ENCODE data around the gene TNP1. TPM values are rescaled to one million over a fixed set of nuclear protein-coding genes. Genes with fewer than 3 reads are reported as not detected.
A peak's percentile ranks its signal among the peaks of the same experiment; 100 is the strongest.

The TNP1 gene
- total RNA-seq, 8 experiments from 2014 or later = not detected

DNA sequence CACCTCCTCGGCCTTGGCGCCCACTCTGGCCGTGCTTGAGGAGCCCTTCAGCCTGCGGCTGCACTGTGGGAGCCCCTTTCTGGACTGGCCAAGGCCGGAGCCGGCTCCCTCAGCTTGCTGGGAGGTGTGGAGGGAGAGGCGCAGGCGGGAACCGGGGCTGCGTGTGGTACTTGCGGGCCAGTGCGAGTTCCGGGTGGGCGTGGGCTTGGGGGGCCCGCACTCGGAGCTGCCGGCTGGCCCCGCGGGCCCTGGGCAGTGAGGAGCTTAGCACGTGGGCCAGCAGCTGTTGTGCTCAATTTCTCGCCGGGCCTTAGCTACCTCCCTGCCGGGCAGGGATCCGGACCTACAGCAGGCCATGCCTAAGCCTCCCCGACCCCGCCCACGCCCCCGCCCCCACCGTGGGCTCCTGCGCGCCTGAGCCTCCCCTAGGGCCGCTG is 25.3 kb upstream of the TNP1 start:
- 70 to 100% methylated on average over 2 of the region's 32 CpGs; no CpG with 5 or more reads in 8 of the 10 experiments for WGBS, 10 experiments
- H3K4me1 ChIP-seq (replicated peaks in 1 of 2) = no peaks in the 10 kb centered on the region
- H3K27ac ChIP-seq = no peak overlapping the region
- ATAC-seq (replicated peaks in 6 of 8) = no peak
- in situ Hi-C loops (cut with MboI; ENCODE audit: low pct_unique_long_range_greater_than_20kb in 2 of 9, low sequenced_read_pairs in 9 of 9, unreplicated experiment in 9 of 9) = no loop called here
- no peak overlapping the region for H3K4me3 ChIP-seq

DNA sequence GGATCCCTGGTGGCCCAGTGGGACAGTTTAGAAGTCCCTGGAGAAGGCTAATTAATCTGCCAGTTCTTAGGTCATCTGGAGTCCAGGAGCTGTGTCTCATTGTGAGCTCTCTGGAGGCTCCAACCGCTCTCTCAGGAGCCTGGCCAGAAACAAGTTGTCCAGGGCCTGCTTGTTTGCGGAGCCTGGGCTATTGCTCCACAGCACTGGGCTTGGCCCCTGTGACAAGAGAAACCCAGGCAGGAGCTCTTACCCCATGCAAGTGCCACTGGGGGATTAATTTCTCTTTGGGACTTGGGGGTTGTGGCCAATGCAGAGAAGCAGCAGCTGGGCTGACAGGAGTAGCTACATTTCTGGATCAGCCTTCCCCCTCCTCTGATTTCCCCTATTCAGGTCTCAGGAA is 24.5 kb upstream of the TNP1 start:
- in situ Hi-C loops (cut with MboI; ENCODE audit: low pct_unique_long_range_greater_than_20kb in 2 of 9, low sequenced_read_pairs in 9 of 9, unreplicated experiment in 9 of 9) = no loop called here
- no peak overlapping the region for H3K4me3 ChIP-seq
- ATAC-seq (replicated peaks in 6 of 8) = no peak
- no peaks in the 10 kb centered on the region for H3K4me1 ChIP-seq (replicated peaks in 1 of 2)
- WGBS, 10 experiments = 100% methylated on average over 1 to 2 of the region's 2 CpGs; no CpG with 5 or more reads in 7 of the 10 experiments
- no peak overlapping the region for H3K27ac ChIP-seq

DNA sequence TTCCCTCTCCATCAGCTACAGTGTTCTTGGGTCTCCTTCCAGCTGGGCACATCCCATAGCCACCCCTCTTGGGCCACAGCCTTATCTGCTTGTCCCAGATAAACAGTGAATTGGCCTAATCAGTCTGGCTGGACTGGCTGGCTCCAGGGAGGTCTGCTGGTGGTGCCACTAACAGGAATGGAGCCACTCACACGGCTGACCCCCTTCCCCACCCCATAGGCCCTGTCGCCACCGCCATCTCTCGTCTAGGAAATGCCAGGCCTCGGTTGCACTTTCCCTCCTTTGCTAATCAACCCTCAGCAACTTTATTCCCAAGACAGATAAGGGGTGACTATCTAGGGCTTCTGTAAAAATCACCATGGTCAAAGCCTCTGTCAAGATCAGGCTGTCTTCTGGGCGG is 23.0 kb upstream of the TNP1 start:
- 87 to 100% (median 96%) methylated on average over 1 to 5 of the region's 6 CpGs; no CpG with 5 or more reads in 6 of the 10 experiments for WGBS, 10 experiments
- no peak overlapping the region for H3K4me3 ChIP-seq
- in situ Hi-C loops (cut with MboI; ENCODE audit: low pct_unique_long_range_greater_than_20kb in 2 of 9, low sequenced_read_pairs in 9 of 9, unreplicated experiment in 9 of 9) = no loop called here
- no peaks in the 10 kb centered on the region for H3K4me1 ChIP-seq (replicated peaks in 1 of 2)
- no peak overlapping the region for H3K27ac ChIP-seq
- ATAC-seq (replicated peaks in 6 of 8) = no peak

DNA sequence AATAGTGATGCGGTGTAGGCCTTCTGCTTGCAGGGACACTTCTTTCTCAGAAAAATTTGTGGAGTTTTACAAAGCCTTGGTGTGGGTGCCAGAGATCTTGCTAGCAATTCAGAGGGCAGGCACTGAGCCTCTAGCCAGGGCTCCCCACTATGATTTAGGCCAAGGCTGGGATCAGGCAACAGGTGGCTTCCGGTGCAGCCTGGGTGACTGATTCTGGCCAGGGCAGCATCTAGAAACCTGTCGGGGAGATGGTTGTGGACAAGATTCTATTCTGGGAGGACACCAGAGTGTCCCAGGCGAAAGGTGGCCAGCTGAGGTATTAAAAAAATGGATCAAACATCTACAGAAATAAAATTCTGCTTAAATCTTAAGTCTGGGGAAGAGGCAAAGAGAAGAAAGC is 21.5 kb upstream of the TNP1 start:
- Histone ChIP-seq H3K27ac (no peak overlapping the region), H3K4me1 (replicated peaks in 1 of 2) (no peaks in the 10 kb centered on the region), H3K4me3 (no peak overlapping the region)
- 67 to 100% (median 92%) methylated on average over 1 to 4 of the region's 4 CpGs; no CpG with 5 or more reads in 2 of the 10 experiments for WGBS, 10 experiments
- in situ Hi-C loops (cut with MboI; ENCODE audit: low pct_unique_long_range_greater_than_20kb in 2 of 9, low sequenced_read_pairs in 9 of 9, unreplicated experiment in 9 of 9) = no loop called here
- ATAC-seq (replicated peaks in 6 of 8) = no peak

DNA sequence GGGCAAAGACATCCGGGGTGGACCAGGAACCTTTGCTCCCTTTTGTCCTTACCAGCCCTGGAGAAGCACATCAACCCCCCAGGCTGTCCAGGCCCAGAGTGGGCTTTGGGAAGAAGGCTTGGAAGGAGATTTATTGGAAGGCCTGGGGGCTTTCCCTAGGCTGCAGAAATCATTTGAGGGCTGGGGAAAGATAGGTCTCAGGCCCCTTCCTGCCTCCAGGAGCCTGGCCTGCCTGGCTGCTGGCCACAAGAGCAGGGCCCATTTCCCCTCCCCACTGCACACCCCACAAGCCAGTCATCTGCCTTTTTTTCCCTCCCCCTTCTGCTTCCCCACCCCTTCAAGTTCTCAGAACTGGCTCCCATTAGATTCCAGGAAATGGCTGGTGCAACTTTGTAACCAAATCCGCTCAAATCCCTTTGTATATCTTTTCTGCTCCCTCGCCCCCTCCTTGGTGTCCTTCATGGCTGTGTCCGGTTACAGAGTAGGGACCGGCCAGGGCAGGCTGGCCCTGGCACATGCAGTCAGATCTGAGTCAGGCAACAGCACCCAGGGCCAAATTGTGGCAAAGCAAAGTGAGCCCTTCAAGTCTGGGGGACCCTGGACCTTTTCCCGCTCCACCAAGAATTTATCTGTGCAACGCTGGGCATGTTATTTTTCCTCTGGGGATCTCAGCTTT is 20.8 kb upstream of the TNP1 start:
- in situ Hi-C loops (cut with MboI; ENCODE audit: low pct_unique_long_range_greater_than_20kb in 2 of 9, low sequenced_read_pairs in 9 of 9, unreplicated experiment in 9 of 9) = no loop called here
- H3K27ac ChIP-seq = no peak overlapping the region
- H3K4me1 ChIP-seq (replicated peaks in 1 of 2) = no peaks in the 10 kb centered on the region
- ATAC-seq (replicated peaks in 6 of 8) = peak in 3 of 8 experiments; percentile 29 to 82 (median 51)
- no peak overlapping the region for H3K4me3 ChIP-seq
- 57 to 100% (median 79%) methylated on average over 1 to 4 of the region's 7 CpGs; no CpG with 5 or more reads in 6 of the 10 experiments for WGBS, 10 experiments

DNA sequence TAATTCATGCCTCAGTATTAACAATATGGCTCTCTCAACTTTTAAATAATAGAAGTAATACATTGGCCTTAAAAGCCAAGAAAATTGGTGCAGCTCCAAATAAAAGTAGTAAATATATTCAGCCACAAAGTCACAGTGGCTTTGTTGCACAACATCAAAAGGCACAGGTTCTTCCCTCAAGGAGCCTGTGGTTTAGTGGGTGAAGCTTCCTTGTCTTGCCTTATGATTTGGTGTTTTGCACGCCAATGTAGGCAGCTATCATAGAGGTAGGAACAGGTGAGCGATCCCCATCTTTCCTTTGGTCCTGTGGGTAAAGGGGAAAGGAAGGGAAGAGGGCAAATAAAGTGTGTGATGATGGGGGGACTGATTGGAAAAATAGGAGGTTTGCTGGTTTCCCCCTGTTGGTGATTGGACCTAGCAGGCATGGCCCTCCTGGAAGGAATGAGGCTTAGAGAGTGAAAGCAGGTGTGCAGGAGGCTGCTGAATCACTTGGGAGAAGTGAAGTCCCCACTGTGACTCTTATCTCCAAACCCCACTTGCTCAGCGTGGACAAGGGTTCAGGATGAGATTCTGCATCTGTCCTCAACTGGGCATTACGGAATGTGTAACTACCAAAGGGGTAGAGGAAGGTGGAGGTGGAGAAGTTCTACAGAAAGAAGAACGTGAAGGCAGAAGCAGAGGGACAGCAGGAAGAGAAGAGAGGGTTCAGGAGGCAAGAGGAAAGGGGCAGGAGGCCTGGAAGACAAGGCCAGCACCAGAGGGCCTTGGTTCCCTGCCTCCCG is 20.1 kb upstream of the TNP1 start:
- Histone ChIP-seq H3K27ac (no peak overlapping the region), H3K4me1 (replicated peaks in 1 of 2) (no peaks in the 10 kb centered on the region), H3K4me3 (no peak overlapping the region)
- 42 to 100% (median 81%) methylated on average over 1 to 5 of the region's 6 CpGs for WGBS, 10 experiments
- in situ Hi-C loops (cut with MboI; ENCODE audit: low pct_unique_long_range_greater_than_20kb in 2 of 9, low sequenced_read_pairs in 9 of 9, unreplicated experiment in 9 of 9) = no loop called here
- ATAC-seq (replicated peaks in 6 of 8) = no peak

DNA sequence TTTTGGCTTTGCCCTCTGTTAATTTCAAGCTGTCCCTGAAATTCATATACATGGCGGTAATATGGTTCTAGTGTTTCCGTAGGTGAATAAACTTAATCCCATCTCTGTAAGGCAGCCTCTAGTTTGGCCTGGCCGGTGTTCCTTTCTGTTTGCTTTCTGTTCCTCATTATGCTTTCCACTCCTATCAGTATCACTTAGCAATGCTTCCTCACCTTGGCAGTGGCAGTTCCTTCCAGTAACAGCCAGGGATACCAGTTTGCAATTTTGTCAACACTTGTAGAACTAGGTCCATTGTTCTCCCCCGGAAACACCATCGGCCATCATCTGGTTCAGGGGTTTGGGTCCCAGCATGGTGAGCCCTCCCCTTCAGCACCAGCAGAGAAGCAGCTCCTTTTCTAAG is 18.2 kb upstream of the TNP1 start:
- Histone ChIP-seq H3K27ac (no peak overlapping the region), H3K4me1 (replicated peaks in 1 of 2) (no peaks in the 10 kb centered on the region), H3K4me3 (no peak overlapping the region)
- WGBS, 10 experiments = 90 to 100% (median 97%) methylated on average over 1 to 5 of the region's 5 CpGs; no CpG with 5 or more reads in 3 of the 10 experiments
- in situ Hi-C loops (cut with MboI; ENCODE audit: low pct_unique_long_range_greater_than_20kb in 2 of 9, low sequenced_read_pairs in 9 of 9, unreplicated experiment in 9 of 9) = no loop called here
- peak in 1 of 8 experiments; percentile 30 for ATAC-seq (replicated peaks in 6 of 8)

DNA sequence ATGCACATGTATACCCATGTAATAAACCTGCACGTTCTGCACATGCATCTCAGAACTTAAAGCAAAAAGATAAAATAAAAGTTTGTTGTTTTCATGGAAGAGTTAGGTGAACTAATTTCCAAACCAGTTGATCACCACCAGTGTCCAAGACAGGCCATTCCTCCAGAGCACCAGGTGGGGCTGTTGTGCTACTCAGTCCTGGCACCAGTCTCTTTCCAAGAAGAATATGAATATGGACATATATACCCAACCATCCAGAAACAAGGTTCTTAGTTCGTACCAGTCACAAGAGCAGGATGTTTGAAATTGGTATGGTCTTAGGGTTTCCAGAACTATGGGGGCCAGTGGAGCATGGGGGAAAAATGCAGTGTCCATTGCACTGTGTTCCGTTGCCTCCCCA is 17.2 kb upstream of the TNP1 start:
- ATAC-seq (replicated peaks in 6 of 8) = no peak
- in situ Hi-C loops (cut with MboI; ENCODE audit: low pct_unique_long_range_greater_than_20kb in 2 of 9, low sequenced_read_pairs in 9 of 9, unreplicated experiment in 9 of 9) = no loop called here
- 43 to 90% (median 80%) methylated on average over 1 to 3 of the region's 3 CpGs; no CpG with 5 or more reads in 5 of the 10 experiments for WGBS, 10 experiments

DNA sequence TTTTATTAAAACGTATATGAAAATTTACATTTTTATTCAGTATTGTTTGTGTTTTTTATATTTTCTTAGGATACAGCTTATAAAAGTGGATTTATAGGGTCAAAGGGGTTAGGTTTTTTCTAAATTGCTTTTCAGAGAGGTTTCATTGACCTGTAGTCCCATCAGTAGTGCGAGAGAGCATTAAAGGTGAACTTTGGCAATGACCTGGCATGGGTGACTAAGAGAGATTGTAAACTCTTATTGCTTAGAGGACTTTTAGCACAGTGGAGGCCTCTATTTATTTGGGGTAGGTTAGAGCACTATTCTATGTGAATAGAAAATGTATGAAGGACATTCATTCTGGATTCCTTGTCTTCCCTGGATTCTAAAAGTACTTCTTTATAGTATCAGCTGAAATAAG is 16.0 kb upstream of the TNP1 start:
- 14 to 90% (median 57%) methylated on average over 1 to 2 of the region's 2 CpGs; no CpG with 5 or more reads in 1 of the 10 experiments for WGBS, 10 experiments
- ATAC-seq (replicated peaks in 6 of 8) = no peak
- Histone ChIP-seq H3K4me1 (replicated peaks in 1 of 2) (peaks cover 0 to 7% of the 10 kb centered on the region in 2 donors), H3K4me3 (no peak overlapping the region), H3K27ac (no peak overlapping the region)
- in situ Hi-C loops (cut with MboI; ENCODE audit: low pct_unique_long_range_greater_than_20kb in 2 of 9, low sequenced_read_pairs in 9 of 9, unreplicated experiment in 9 of 9) = no loop called here

More for the DNA sequence above, 17.2 kb upstream of the TNP1 start:
- Histone ChIP-seq H3K27ac (no peak overlapping the region), H3K4me3 (no peak overlapping the region), H3K4me1 (replicated peaks in 1 of 2) (peaks cover 0 to 5% of the 10 kb centered on the region in 2 donors)

DNA sequence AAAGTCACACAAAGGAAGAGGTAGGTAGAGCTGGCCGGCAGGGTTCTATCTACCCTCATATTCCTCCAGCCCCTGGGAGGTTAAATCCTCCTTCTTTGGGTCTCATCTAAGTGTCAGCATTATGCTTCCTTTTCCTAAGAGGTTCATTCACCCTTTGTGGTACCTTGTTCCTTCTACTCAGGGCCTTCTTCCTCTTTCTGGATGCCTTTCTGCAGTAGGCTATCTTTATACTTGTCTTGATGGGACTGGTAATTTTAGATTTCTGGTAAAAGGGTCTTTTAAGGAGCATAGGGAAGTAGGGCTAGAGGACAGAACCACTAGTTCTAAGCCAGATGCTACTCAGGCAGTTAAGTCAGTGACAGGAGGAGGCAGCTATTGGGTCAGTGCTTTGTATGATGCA is 13.7 kb upstream of the TNP1 start:
- in situ Hi-C loops (cut with MboI; ENCODE audit: low pct_unique_long_range_greater_than_20kb in 2 of 9, low sequenced_read_pairs in 9 of 9, unreplicated experiment in 9 of 9) = no loop called here
- 57 to 80% (median 60%) methylated on average over 1 of the region's 1 CpG; no CpG with 5 or more reads in 7 of the 10 experiments for WGBS, 10 experiments
- Histone ChIP-seq H3K4me1 (replicated peaks in 1 of 2) (peaks cover 0 to 7% of the 10 kb centered on the region in 2 donors), H3K4me3 (no peak overlapping the region), H3K27ac (no peak overlapping the region)
- ATAC-seq (replicated peaks in 6 of 8) = no peak

DNA sequence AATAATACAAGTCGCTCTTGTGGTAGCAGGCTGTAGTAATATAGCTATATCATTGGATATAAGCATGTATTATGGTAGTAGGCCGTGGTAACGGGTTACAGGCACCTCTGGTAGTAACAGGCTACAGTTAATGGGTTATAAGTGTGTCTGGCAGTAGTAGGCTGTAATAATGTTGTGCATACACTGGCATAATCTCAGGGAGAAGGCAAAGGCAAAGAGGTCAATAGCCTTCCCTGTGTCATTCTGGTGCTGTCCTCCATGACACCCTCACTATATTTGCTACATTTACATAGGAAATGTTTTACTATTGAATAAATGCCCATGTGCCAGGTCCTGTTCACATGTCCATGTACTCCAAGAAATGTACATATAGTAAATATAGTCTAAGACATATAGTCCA is 12.8 kb upstream of the TNP1 start:
- WGBS, 10 experiments = 39 to 84% (median 60%) methylated on average over 1 to 3 of the region's 3 CpGs; no CpG with 5 or more reads in 3 of the 10 experiments
- in situ Hi-C loops (cut with MboI; ENCODE audit: low pct_unique_long_range_greater_than_20kb in 2 of 9, low sequenced_read_pairs in 9 of 9, unreplicated experiment in 9 of 9) = no loop called here
- no peak overlapping the region for H3K4me3 ChIP-seq
- H3K4me1 ChIP-seq (replicated peaks in 1 of 2) = peaks cover 0 to 7% of the 10 kb centered on the region in 2 donors
- ATAC-seq (replicated peaks in 6 of 8) = no peak
- H3K27ac ChIP-seq = no peak overlapping the region

DNA sequence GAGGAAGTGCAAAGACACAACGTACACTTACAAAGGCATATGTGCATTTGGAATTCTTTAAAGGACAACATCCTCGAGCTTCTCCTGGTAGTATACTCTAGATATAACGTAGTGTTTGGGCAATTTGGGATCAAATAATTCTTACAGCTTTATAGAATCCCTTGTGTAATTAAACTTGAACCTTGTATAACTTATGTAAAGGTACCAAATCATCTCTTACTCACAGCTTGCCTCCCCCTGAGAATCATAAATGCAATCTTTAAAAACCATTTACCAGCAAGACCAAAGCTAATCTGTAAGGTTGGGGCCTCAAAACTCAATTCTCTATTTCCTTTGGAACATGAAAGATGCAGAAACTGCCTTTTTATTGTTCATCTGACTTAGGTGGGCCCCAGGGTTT is 12.2 kb upstream of the TNP1 start:
- ATAC-seq (replicated peaks in 6 of 8) = no peak
- H3K4me1 ChIP-seq (replicated peaks in 1 of 2) = peaks cover 0 to 7% of the 10 kb centered on the region in 2 donors
- no peak overlapping the region for H3K4me3 ChIP-seq
- H3K27ac ChIP-seq = no peak overlapping the region
- WGBS, 10 experiments = 6 to 84% (median 55%) methylated on average over 3 of the region's 3 CpGs; no CpG with 5 or more reads in 5 of the 10 experiments
- in situ Hi-C loops (cut with MboI; ENCODE audit: low pct_unique_long_range_greater_than_20kb in 2 of 9, low sequenced_read_pairs in 9 of 9, unreplicated experiment in 9 of 9) = no loop called here

DNA sequence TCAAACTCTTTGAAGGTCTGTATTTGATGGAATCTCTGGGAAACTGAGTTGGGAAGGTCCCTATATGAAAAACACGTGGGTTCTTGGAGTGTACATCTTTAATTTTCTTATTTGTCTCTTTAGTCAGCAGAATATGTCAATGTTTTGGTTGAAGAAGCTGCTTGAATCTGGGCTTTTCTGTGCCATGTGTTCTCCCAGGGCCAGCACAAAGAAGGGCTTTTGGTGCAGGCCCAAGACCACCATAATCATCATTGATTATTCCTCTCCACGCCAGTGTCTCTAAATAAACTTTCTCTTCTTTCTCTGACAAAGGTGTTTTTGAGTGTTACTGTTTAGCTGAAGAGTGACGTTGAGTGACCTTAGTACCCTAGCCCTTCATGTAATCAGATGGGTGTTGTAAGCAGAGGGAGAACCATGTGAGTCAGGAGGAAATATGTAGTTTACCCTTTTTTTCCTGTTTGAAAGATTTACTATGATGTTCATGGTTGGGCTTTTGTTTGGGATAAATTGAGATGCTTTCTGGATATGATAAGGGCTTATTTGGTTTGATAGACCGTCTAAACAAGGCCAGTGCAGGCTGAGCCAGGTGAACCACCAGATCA is 11.6 kb upstream of the TNP1 start:
- Histone ChIP-seq H3K27ac (no peak overlapping the region), H3K4me3 (no peak overlapping the region), H3K4me1 (replicated peaks in 1 of 2) (peaks cover 0 to 7% of the 10 kb centered on the region in 2 donors)
- in situ Hi-C loops (cut with MboI; ENCODE audit: low pct_unique_long_range_greater_than_20kb in 2 of 9, low sequenced_read_pairs in 9 of 9, unreplicated experiment in 9 of 9) = no loop called here
- 42 to 89% (median 72%) methylated on average over 1 to 4 of the region's 4 CpGs; no CpG with 5 or more reads in 1 of the 10 experiments for WGBS, 10 experiments
- ATAC-seq (replicated peaks in 6 of 8) = no peak
